Breast epithelium (tissue), 3 donors: Measurements from ENCODE around the gene CAMK2A.

Source experiments
- CTCF ChIP-seq, 3 donors: fragments of 450-650 bp; IDR thresholded peaks; one replicate each; pipeline ENCODE4 v1.5.1; 2016 to 2017; ENCODE audit warnings: antibody characterized with exemption in 3 of 3, mild to moderate bottlenecking in 3 of 3, moderate library complexity in 3 of 3
- POLR2A ChIP-seq: fragments of 450-650 bp; IDR thresholded peaks from one replicate; pipeline ENCODE4 v1.6.1; 2016; ENCODE audit warnings: antibody characterized with exemption, mild to moderate bottlenecking, moderate library complexity

- no peak for TF ChIP-seq CTCF (IDR thresholded peaks at IDR 0.05)
- no peak for TF ChIP-seq POLR2A
Measured at GRCh38 chr5:150222906-150223305, 66.7 kb downstream of the CAMK2A start.
